WTC11 (cell line): Measurements from ENCODE around the gene CAMK1G.

Experiments
- ATF6 ChIP-seq: sonication (generic); formaldehyde crosslinking; IDR thresholded peaks from 2 replicates; pipeline ENCODE4 v1.8.1; 2023; ENCODE audit warnings: mild to moderate bottlenecking, missing genetic modification reagents
- CREM ChIP-seq: sonication (generic); formaldehyde crosslinking; IDR thresholded peaks from 2 replicates; pipeline ENCODE4 v1.8.1; 2022; ENCODE audit warnings: mild to moderate bottlenecking, missing genetic modification reagents, moderate library complexity
- CTCF ChIP-seq: fragments of 200-600 bp; IDR thresholded peaks from 2 replicates; pipeline ENCODE4 v1.8.0; 2022; ENCODE audit warnings: antibody characterized with exemption
- E2F4 ChIP-seq: sonication (generic); formaldehyde crosslinking; IDR thresholded peaks from 2 replicates; pipeline ENCODE4 v1.8.1; 2022; ENCODE audit warnings: low read depth, mild to moderate bottlenecking, moderate library complexity, missing genetic modification reagents, borderline replicate concordance
- EMX1 ChIP-seq: fragments of 250-450 bp; sonication (Bioruptor Pico); IDR thresholded peaks from 2 replicates; pipeline ENCODE4 v1.8.0; 2021; ENCODE audit warnings: mild to moderate bottlenecking
- FOXP1 ChIP-seq: sonication (generic); formaldehyde crosslinking; IDR thresholded peaks from 2 replicates; pipeline ENCODE4 v1.8.0; 2022; ENCODE audit warnings: missing genetic modification reagents, mild to moderate bottlenecking, moderate library complexity, borderline replicate concordance
- GABPB1 ChIP-seq: sonication (generic); formaldehyde crosslinking; IDR thresholded peaks from 2 replicates; pipeline ENCODE4 v1.8.1; 2023; ENCODE audit warnings: mild to moderate bottlenecking, missing genetic modification reagents
- JUN ChIP-seq: sonication (generic); formaldehyde crosslinking; IDR thresholded peaks from 2 replicates; pipeline ENCODE4 v1.8.0; 2023; ENCODE audit warnings: mild to moderate bottlenecking, missing genetic modification reagents
- TEAD4 ChIP-seq: sonication (generic); formaldehyde crosslinking; IDR thresholded peaks from 2 replicates; pipeline ENCODE4 v1.8.0; 2022; ENCODE audit warnings: mild to moderate bottlenecking, missing genetic modification reagents
- ZNF281 ChIP-seq: sonication (generic); formaldehyde crosslinking; IDR thresholded peaks from 2 replicates; pipeline ENCODE4 v1.8.0; 2023; ENCODE audit warnings: mild to moderate bottlenecking, missing genetic modification reagents

DNA sequence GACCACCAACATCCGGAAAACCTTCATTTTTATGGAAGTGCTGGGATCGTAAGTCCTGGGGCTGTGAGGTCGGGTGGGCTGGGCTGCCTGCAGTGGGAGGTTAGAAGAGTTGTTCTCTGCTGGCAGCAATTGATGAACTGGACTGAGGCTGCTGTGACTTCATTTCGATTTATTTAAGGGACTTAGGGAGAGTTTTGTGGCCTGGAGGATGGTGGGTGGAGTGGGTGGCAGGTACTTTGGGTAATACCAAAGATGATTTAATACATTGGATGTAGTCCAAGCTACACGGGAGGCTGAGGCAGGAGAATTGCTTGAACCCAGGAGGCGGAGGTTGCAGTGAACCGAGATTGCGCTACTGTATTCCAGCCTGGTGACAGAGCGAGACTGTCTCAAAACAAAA is 11.5 kb downstream of the CAMK1G start:
- TF ChIP-seq JUN (CRISPR knock-in tag): no peak
- TF ChIP-seq GABPB1 (CRISPR knock-in tag): no peak
- TF ChIP-seq ZNF281 (CRISPR knock-in tag): no peak
- no peak for TF ChIP-seq CTCF
- no peak for TF ChIP-seq ATF6 (CRISPR knock-in tag)
- no peak for TF ChIP-seq CREM
- no peak for TF ChIP-seq E2F4 (CRISPR knock-in tag)
- TF ChIP-seq EMX1: no peak
- no peak for TF ChIP-seq FOXP1
- TF ChIP-seq TEAD4 (CRISPR knock-in tag): no peak
